NCI-H2081 (cell line): ENCODE data around the gene RYR3.

Source experiments
- DNase-seq, 2 experiments: peaks; one replicate each; lab custom pipeline; 2025; lab: John Stamatoyannopoulos, UW

Gene RYR3

DNA sequence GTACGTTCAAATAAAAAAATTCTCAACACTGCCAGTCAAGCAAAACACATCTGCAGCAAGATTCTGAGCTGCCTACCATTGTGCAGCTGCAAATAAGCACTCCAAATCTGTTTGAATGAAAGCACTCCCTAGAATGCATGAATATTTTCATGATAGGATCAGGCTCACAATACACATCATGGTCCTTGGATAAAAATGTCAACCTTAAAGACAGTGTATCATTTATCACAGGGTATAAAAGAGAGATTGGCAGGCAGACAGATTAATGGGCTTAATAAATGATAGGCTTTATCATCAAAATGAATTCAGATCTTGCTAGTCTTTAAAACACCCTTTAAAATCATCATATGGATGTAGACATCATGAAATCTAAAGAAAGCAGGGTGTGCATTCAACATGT, 9.2 kb downstream of the RYR3 start:
- no peak for DNase-seq

DNA sequence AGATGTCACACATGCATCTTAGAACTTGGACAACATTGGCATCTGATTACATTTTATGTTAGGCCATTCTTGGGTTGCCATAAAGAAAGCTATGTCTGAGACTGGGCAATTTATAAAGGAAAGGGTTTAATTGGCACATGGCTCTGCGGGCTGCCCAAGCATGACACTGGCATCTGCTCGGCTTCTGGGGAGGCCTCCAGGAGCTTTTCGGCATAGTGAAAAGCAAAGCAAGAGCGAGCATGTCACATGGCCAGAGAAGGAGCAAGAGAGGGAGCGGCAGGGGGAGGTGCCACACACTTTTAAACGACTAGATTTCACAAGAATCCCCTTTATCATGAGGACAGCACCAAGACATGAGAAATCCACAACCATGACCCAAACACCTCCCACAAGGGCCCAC, 11.3 kb downstream of the RYR3 start:
- no peak for DNase-seq

DNA sequence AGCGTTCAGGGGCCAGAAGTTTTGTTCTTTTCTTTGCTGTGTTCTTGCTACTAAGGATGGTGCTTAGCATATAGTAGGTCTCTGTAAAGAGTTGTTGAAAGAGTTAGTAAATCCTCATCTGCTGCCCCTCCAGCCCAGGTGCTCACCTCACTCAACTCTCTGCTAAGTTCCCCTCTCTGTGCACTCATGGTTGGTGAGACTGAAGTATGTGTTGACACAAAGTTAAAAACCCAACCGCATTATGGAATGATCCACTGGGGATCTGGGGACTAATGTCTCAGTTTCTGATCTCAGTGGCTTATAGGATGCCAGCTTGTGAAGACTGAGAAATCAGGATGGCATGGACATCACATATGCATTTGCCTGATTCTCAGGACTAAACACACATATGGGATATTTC, 13.8 kb downstream of the RYR3 start:
- DNase-seq: no peak

DNA sequence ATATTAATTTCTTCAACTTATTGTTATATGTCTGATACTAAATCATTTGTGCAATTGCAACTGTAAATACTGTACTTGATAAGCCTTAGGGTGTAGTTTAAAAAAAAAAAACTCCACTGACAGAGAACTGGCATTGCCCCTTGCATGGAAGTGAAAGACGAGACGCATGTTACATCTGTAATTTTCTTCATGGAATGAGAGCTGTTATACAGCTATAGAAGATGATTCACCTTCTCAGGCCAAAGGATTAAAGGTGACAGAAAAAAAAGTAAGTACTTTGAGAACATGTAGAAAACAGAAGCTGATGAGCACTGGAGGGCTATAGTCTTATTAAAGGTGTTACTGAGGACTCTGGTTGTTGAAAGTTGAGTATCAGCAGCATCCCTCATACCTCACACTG, 16.1 kb downstream of the RYR3 start:
- DNase-seq: no peak

DNA sequence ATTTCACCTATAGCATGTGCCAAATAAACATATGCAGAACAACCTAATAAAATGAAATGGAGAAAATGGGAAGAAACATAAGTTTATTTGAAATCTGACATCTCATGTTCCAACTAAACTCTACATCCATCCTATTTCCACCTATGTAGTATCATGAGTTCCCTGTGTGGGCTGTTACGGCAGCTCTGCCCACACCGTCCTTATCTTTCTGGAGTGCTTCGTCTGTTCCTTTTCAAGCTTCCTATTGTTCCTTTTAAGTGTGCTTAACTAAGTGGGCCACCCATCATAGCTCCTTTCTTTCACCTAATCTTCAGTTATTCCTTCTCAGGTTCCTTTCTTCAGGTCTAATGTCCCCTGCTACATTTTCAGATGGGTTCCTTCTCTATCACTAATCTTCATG, 17.3 kb downstream of the RYR3 start:
- DNase-seq: no peak

DNA sequence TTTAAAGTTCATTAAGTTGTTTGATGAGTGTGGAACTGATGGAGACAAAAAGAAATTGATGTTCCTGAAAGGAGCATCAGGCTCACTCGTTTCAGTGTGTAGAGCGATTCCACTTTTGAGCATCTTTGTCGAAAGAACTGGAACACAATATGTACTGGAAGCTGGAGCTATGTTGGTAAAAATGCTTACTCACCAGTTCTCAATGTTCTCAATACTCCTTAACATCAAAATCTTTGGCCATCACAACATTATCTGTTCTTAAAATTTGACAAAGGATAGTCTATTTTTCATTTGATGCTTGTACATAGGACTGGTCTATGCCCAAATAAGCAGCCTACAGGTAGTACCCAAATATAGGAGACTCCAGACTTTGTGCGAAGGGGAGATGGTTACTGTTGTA, 18.7 kb downstream of the RYR3 start:
- no peak for DNase-seq

DNA sequence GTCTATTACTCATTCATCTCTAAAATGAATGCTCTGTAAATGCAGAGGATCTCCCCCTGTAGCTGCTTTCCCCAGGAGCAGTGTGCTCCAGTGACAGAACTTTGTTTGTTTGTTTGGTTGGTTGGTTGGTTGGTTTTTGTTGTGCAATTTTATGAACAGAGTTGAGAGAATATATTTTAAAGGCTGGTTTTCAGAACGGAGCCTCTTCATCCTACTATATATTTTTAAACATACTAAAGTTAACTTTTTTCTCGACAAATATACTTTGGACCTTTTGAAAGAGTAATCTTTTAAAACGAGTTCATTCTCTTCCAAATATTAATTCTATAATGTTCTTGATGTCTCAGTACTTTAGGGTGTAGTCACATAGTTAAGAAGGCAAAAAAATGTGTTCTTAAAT, 20.2 kb downstream of the RYR3 start:
- no peak for DNase-seq

DNA sequence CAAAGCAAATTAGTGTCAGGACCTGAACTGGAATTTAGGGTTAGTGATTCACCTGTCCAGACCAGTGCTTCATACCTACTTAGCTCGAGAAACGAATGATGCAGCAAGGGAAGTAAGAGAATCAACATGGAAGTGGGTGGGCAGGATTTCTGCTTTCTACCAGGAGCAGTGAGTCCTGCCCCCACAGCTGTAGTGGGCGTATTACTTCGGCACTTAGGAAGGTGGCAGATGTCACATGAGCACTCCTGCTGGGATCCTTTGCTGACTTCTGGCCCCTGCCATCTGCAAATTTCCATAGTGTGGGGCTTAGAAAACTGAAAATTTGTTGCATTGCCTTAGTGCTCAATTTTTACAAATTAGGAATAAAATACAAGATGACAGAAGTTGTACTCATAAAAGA, 31.2 kb downstream of the RYR3 start:
- peak in 1 of 2 experiments; percentile 1 for DNase-seq

DNA sequence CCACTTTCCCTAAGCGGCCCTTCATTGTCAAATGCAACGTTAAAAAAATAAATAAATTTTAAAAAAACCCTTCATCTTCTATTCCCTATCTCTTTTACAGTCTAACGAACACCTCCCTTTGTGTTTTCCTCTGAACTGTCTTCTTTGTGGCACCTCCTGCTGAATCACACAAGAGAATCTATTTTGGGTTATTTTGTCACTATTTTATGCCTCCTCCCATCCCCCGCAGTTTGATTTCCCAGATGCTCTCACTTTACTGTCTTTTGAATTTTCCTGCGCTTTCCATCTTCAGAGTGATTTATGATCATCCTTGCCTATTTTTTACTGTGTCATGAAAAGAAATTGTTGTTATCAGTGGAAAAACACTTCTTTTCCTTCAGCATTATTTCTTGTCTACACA, 32.5 kb downstream of the RYR3 start:
- DNase-seq: no peak

DNA sequence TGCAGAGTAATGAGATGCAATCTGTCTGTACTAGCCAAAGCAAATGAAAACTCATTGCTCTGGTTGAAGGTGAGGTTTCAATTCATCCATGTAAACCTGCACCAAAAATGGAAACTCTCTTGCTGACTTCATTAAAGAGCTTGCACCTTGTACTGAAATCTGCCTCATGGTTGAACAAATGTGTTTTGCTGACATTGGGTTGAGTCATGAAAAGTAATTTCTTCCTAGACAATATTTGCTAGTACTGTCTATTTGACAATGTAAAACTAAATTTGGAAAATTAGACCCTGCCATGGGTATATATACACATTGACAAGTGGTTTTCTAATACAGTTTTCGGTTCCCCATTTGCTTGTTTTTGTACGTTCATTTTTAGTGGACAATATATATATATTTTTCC, 33.3 kb downstream of the RYR3 start:
- DNase-seq: no peak

DNA sequence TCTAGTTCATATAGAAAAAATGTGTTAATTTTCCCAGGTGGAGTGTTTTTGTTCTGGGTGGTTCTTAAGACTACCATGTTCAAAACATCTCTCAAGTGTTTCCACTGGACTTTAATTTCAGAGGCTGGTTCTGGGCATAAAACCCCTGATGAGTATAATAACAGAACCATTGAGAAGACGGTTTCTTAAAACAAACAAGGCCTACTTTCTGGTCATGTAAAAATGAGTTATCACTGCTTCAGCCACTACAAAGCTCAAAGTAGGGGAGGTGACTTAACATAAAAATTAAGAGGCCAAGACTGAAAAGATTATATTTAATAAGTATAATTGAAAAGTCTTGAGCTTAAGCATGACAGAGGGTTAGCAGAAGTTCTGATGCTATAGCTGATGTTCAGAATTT, 33.8 kb downstream of the RYR3 start:
- no peak for DNase-seq

DNA sequence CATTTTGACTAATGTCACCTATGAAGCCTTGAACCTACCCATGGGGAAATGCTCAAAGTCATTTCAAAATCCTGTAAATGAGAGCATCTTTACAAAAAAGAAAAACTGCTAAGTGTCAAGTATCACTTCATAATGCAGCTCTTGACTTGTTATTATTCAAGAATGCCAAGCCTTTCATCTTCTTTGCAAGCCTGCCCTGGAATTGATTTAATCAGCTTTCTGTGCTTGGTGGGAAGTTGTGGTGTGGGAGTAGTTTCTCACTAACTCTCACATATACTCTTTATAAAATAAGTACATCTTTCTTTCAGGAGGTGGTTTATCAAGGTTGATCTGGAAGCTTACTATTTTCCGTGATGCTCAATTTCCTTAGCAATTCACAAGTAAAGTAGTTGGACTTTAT, 43.6 kb downstream of the RYR3 start:
- no peak for DNase-seq

DNA sequence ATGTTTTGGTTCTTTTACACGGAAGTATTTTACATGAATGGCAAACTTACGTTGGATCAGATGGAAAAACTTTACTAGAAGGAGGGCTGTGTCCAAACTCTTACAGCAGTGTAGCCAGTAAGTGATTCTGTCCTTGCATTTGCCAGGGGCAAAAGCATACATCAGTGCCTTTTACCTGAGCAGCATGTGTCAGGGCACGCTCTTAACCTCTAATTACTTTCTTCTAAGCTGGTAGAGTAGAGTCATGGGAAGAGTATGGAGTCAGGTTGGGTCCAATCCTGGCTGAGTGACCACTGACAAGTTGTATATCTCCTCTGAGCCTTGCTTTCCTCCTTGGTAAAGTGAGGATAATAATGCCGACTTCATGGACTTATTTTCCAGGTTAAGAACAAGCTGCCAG, 47.1 kb downstream of the RYR3 start:
- DNase-seq: no peak

DNA sequence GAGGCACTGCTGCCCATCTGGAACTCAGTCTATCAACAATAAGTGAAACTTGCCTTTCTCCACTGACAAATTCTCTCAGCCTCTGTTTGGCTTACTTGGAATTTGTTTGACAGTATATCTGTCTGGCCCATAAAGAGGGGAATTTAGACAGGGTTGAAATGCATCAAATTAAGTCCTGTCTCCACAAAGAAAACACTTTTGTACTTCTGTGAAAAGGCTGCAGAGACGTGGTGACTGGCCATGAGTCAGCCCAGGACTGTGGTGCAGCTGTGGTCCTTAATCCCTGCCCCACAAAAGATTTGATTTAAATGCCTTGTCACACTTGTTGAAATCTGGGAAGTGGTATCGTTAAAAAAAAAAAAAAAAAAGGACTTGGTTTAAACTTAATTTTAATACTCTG, 47.5 kb downstream of the RYR3 start:
- DNase-seq: no peak

DNA sequence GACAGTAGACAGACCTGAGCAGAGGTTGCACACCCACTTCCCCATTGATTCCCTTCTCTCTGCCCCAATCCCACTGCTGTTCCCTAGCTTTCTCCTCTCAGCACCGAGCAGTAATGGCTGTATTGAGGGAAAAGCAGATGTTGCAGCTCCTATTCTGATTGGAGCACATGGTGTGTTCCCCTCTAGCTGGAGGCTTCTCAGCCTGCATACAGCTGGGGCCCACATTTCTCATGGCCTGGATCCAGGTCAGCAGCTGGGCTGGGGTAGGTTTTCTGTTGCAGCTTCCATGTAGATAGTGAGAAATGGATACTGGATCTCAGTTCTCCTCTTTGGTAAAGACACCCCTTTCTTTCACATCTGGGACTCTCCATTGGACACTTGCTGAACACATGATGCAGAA, 50.1 kb downstream of the RYR3 start:
- no peak for DNase-seq

DNA sequence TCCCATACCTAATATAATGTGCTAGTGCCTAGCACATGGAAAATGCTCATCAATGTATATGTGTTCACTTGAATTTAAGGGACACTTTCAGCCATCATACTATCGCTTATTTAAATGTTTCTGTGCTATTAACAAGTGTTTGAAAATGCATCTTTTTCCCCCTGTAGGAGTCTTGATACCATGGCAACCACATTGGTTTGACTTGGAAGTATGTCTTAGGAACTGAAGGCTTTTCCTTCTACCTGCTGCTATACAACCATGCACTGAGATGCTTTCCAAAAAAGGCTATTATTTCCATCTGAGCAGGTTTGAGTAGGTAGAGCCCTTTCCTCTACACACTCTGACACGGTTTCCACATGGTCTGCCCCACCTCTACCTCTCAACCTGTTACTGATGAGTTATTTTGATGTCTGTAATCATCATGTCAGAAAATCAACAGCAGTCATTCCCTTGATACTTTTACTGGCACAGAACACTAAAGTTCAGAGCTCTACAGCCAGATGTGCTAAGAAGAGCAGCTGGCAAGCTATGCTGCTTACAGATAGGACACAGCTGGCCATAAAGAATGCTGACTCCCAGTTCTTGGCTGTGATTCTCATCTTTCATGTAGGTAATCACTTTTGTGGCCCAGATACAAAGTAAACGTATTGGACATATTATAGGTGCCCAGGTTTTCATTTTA, 59.3 kb downstream of the RYR3 start:
- no peak for DNase-seq

DNA sequence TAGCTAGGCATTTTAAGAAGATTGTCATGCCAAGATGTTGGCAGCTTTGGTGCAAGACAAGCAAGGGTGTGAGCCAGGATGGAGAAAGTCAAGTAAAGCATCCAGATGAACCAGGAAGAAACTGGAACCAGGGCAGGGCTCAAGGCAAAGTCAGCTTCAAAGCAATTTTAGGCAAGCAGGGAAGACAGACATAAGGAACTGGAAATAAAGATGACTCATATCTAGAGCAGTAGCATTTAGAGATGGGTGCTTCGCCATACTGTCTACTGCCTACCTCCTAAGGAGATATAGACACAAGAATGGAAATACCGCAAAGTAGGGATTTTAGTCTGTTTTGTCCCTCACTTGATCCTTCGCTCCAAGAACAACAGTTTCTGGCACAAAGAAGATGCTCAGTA, 59.9 kb downstream of the RYR3 start:
- no peak for DNase-seq

DNA sequence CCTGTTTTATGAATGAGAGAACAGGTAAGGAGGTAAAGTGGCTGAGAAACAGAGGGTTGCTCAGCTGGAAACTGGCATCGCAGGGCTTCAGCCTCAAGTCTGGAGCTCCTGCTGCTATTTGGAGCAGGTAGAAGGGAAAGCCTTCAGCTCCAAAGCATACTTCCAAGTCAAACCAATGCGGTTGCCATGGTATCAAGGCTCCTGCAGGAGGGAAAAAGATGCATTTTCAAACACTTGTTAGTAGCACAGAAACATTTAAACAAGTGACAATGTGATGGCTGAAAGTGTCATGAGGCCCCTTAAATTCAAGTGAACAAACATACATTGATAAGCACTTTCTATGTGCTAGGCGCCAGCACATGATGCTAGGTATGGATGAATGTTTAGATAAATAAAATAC, 60.4 kb downstream of the RYR3 start:
- DNase-seq: no peak

DNA sequence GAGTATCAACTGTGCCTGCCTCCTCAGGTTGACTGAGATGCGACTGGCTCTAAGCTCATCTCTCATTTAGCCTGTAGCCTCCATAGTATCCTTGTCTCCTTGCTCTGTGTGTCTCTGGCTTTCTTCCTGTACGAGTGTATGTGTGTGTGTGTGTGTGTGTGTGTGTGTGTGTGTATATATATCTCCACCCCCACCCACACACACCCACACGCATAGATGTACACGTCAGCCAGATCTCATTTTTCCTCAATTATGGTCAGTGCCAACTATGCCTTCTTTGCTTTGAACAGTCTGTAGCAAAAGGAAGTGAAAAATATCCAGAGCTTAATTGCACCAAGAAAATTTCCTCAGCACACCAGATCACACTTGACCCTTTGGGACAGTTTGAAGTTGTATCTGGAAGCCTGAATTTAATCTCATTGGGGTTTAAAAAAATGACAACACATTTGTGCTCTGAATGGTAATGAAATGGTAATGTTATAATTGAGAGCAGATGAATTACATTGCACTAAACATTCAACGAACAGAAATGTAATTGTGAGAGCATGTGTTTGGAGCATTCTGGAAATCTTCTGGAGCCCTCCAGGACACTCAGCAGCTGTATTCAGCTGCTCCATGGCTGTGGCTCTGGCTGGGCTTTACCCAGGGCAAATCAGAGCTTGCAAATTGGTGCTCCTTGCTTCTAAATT, 63.6 kb downstream of the RYR3 start:
- no peak for DNase-seq

DNA sequence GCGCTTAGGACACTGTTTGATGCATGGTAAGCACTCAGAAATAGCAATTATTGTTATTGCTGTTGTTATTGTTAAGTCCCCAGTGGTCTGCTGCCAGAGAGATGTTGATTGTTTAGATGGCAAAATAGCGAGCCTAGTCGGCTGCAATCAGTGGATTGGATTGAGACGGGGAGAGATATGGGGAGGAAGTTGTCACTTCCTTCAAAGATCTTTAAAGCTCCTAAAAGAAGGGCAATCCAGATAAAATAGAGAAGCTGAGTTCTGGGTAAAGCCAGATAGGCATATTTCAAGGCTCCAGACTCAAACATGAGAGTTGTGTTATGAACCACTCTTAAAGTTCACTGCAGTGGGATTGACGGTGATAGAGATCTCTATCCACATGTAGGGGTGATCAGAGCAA, 64.5 kb downstream of the RYR3 start:
- DNase-seq: no peak

DNA sequence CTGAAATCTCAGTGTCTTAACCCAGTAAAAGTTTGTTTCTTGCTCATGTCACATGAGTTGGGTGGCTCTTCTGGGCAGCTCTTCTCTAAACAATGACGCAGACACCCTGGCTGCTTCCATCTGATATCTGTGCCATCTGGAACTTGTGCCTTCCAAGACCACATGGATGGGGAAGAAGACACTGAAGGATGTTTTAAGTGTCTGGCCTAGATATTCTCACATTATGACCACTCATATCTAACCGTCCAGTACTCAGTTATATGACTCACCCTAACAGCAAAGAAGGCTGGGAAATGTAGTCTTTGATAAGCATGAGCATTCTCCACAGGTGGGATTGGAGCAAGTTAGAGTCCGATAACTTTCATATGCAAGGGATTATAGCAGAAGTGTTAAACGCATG, 66.4 kb downstream of the RYR3 start:
- no peak for DNase-seq

DNA sequence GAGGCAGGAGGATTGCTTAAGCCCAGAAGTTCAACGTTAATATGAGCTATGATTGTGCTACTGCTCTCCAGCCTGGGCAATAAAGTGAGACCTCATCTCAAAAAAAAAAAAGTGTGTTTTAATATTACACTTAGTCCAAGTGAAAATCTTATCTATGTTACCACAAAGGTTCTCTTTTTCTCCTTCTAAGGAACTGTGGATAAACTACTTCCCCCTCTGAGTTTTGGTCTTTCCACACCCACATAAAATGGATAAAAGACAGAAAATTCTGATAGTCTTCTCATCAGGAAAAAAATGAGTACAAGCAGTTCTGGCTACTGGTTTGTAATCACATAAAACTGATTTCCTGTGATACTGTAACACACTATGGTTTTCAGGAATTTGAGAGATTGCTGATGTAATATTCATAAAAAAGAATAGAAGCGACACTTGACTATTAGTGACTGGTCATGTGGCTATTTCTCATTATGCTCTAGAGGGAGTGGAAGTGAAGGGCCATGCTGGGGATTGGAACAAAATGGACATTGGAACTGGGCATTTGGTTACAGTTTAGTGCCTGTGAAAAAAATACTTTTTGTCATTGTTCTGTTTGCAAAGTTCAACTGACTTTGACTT, 68.2 kb downstream of the RYR3 start:
- DNase-seq: no peak

DNA sequence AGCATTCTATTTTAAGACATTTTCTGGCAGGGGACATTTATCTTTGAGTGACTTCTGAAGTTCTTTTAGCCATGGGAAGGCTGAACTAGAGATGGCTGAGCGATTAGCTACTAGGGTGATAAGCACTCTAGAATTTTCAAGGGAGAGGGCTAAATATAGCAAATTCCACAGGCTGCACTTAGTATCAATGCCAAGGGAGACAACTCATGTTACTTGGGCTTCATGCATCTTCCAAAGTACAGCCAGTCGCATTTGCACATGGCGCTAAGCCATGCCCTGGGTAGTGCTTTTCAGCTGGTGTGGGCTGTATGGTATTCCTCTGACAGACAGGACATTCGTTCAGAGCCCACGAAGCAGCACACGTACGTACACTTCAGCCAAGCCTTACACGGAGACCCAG, 69.6 kb downstream of the RYR3 start:
- DNase-seq: no peak

DNA sequence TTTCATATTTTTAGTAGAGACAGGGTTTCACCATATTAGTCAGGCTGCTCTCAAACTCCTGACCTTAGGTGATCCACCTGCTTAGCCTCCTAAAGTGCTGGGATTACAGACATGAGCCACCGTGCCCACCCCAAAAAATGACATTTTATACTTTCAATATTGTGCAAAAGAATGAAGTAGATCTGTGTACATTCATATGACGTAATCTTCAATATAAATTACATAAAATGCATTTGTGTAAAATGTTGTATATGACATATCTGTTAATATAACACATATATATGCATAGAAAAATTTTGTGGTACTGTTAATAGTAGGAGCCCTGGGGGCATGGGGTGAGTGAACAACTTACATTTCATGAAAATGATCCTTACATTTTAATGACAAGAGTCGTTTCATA, 71.7 kb downstream of the RYR3 start:
- no peak for DNase-seq
